ENCODE results near the gene ANO7.

The ANO7 gene

DNA sequence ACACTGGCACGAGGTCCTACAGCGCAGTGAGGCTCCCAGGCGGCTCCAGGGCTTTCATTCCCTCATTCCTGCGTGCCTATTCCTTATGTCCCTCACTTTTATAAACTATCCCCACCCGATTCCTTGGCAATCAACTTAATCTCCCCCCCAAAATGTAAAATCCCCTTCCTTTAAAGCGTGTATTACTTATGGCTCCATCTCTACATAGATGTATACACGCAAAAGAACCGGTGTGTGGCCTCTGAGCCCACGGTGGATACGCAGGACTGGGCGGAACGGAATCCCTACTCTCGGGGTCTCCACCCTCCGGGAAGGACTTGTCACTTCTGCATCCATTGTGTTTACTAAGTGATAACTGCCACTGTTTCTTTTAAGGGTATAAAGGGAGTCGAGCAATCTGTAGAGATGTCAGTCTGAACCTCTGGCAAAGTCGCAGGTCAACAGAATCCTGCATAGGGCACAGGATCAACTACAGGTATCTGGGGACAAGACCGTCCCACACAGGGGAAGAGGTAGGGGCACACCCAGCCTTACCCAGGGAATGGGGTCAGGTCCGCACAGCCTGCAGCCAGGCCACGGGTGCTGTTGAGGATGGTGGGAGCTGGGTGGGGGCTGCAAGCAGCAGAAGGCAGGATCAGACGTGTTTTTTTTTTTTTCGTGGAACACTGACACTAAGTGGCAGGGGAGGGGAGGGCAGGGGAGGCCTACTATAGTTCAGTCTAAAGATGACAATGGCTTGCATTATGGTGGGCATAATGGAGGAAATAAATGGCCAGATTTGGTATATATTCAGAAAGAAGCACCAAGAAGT, 84.9 kb downstream of the ANO7 start:
- TF ChIP-seq EZH2 (IDR thresholded peaks at IDR 0.05; ENCODE audit: borderline replicate concordance, low read length) = no peak
- TF ChIP-seq, protein P1, sequence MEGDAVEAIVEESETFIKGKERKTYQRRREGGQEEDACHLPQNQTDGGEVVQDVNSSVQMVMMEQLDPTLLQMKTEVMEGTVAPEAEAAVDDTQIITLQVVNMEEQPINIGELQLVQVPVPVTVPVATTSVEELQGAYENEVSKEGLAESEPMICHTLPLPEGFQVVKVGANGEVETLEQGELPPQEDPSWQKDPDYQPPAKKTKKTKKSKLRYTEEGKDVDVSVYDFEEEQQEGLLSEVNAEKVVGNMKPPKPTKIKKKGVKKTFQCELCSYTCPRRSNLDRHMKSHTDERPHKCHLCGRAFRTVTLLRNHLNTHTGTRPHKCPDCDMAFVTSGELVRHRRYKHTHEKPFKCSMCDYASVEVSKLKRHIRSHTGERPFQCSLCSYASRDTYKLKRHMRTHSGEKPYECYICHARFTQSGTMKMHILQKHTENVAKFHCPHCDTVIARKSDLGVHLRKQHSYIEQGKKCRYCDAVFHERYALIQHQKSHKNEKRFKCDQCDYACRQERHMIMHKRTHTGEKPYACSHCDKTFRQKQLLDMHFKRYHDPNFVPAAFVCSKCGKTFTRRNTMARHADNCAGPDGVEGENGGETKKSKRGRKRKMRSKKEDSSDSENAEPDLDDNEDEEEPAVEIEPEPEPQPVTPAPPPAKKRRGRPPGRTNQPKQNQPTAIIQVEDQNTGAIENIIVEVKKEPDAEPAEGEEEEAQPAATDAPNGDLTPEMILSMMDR (IDR thresholded peaks at IDR 0.05; ENCODE audit: low read length) = no peak
- H4K20me1 ChIP-seq (ENCODE audit: insufficient read depth, low read length) = no peaks in the 10 kb centered on the region
- H3K9me2 ChIP-seq (ENCODE audit: low read depth, low read length) = no peaks in the 10 kb centered on the region
- no peaks in the 10 kb centered on the region for H3K9me3 ChIP-seq (ENCODE audit: low read length)
- no peak overlapping the region for H2AFZ ChIP-seq (ENCODE audit: low read length)
- H3F3A ChIP-seq (ENCODE audit: insufficient read depth, low read length) = no peaks in the 10 kb centered on the region
- H3K27ac ChIP-seq (ENCODE audit: low read depth, low read length, poor library complexity, severe bottlenecking) = no peak overlapping the region
- H3K27me3 ChIP-seq (ENCODE audit: insufficient read depth, low read length) = no peaks in the 10 kb centered on the region
- H3K79me2 ChIP-seq (ENCODE audit: insufficient read depth, low read length) = no peaks in the 10 kb centered on the region
- H3K4me3 ChIP-seq (ENCODE audit: low read depth, low read length, poor library complexity, severe bottlenecking) = peak overlapping the region; percentile 66
- H3K36me3 ChIP-seq (ENCODE audit: insufficient read depth, low read length) = peaks cover 4% of the 10 kb centered on the region
- peak overlapping the region; percentile 58 for H3K4me2 ChIP-seq (ENCODE audit: low read length)
- no peak overlapping the region for H3K9ac ChIP-seq (ENCODE audit: low read length)
- peaks cover 14% of the 10 kb centered on the region for H3K4me1 ChIP-seq (ENCODE audit: insufficient read depth, low read length, severe bottlenecking)

GRCh38 chr2:241274127-241274526, 85.7 kb downstream of the ANO7 start:
- no peak overlapping the region for H3K4me3 ChIP-seq (ENCODE audit: low read depth, low read length, poor library complexity, severe bottlenecking)
- H3K4me1 ChIP-seq (ENCODE audit: insufficient read depth, low read length, severe bottlenecking) = peaks cover 14% of the 10 kb centered on the region
- no peaks in the 10 kb centered on the region for H3K9me3 ChIP-seq (ENCODE audit: low read length)
- H3K27me3 ChIP-seq (ENCODE audit: insufficient read depth, low read length) = no peaks in the 10 kb centered on the region
- no peak overlapping the region for H3K27ac ChIP-seq (ENCODE audit: low read depth, low read length, poor library complexity, severe bottlenecking)
- peaks cover under 1% of the 10 kb centered on the region; the same call in 1 of the 2 replicates for H3K36me3 ChIP-seq (ENCODE audit: insufficient read depth, low read length)
- H3K79me2 ChIP-seq (ENCODE audit: insufficient read depth, low read length) = no peaks in the 10 kb centered on the region
- TF ChIP-seq EZH2 (IDR thresholded peaks at IDR 0.05; ENCODE audit: borderline replicate concordance, low read length) = no peak
- TF ChIP-seq, protein P1 (IDR thresholded peaks at IDR 0.05; ENCODE audit: low read length) = no peak
- no peaks in the 10 kb centered on the region for H3F3A ChIP-seq (ENCODE audit: insufficient read depth, low read length)
- no peak overlapping the region for H2AFZ ChIP-seq (ENCODE audit: low read length)
- no peaks in the 10 kb centered on the region for H4K20me1 ChIP-seq (ENCODE audit: insufficient read depth, low read length)
- H3K9ac ChIP-seq (ENCODE audit: low read length) = no peak overlapping the region
- H3K4me2 ChIP-seq (ENCODE audit: low read length) = no peak overlapping the region
- no peaks in the 10 kb centered on the region for H3K9me2 ChIP-seq (ENCODE audit: low read depth, low read length)
